HCT116 (cell line): Measurements from ENCODE around the gene JPH3. TPM values are rescaled to one million over a fixed set of nuclear protein-coding genes. Genes with fewer than 3 reads are reported as not detected.

Experiments used
- ATAC-seq: fragments of 200-7000 bp; cut with Tn5 transposase; 2 replicates; pipeline ENCODE4 v1.9.1; 2020; ENCODE audit warnings: mild to moderate bottlenecking, moderate library complexity
- BruUV-seq: library from RNA; stranded (reverse); fragments of 400-500 nt; replicated peaks from 2 replicates; lab custom pipeline; 2021; lab: Mats Ljungman, UMichigan
- CTCF ChIA-PET: fragments of 300-600 bp; sonication (Branson Sonifier 250); formaldehyde crosslinking; loops from one replicate; lab custom pipeline; 2021; ENCODE audit warnings: antibody characterized with exemption; lab: Charles Lee
- POLR2A ChIA-PET: fragments of 300-600, 350-600 bp; sonication (Branson Sonifier 250); formaldehyde crosslinking; loops from one replicate; lab custom pipeline; 2021; ENCODE audit warnings: antibody characterized with exemption; lab: Charles Lee
- RAD21 ChIA-PET, 2 experiments: fragments of 300-600 bp; sonication (Branson Sonifier 250); formaldehyde crosslinking; loops; one replicate each; lab custom pipeline; 2023; ENCODE audit warnings: low total read pairs in 2 of 2; ENCODE audit not compliant: uncharacterized antibody in 2 of 2, unreplicated experiment in 2 of 2, low non-redundant PET in 1 of 2; lab: Charles Lee
- DNase-seq: peaks from one replicate; pipeline ENCODE4 v3.0.0-alpha.2; 2010; ENCODE audit warnings: low read depth, low spot score
- H2AFZ ChIP-seq: fragments of 200-600 bp; shearing (Covaris generic), sonication (generic); 2 replicates; pipeline ENCODE4 v1.6.1; 2017; ENCODE audit warnings: low read depth, mixed run types, mixed read lengths, antibody characterized with exemption, low read length; ENCODE audit not compliant: poor library complexity, severe bottlenecking
- H3K27ac ChIP-seq: 2 replicates; pipeline ENCODE4 v1.5.1; 2012; ENCODE audit warnings: low read depth, low read length
- H3K27me3 ChIP-seq: fragments of 200-600 bp; sonication (generic); 2 replicates; pipeline ENCODE4 v1.6.1; 2016; ENCODE audit warnings: mixed run types, low read length, mixed read lengths; ENCODE audit not compliant: insufficient read depth
- H3K36me3 ChIP-seq, 2 experiments: fragments of 200-500 bp in 1 of 2; fragments of 200-600 bp in 1 of 2; sonication (Bioruptor generic) in 1 of 2; sonication (generic) in 1 of 2; 2 replicates each; pipeline versions ENCODE4 v1.5.1 to v1.6.1; 2014 to 2016; ENCODE audit warnings: low read length in 2 of 2, inconsistent platforms in 1 of 2, mixed read lengths in 1 of 2, mixed run types in 1 of 2; ENCODE audit not compliant: insufficient read depth in 2 of 2, control insufficient read depth in 1 of 2
- H3K4me1 ChIP-seq, 2 experiments: fragments of 200-600 bp in 1 of 2; sonication (generic) in 1 of 2; 2 replicates each; pipeline versions ENCODE4 v1.5.1 to v1.6.1; 2012 to 2017; ENCODE audit warnings: low read length in 2 of 2, inconsistent platforms in 1 of 2, mild to moderate bottlenecking in 1 of 2, mixed read lengths in 1 of 2, mixed run types in 1 of 2, moderate library complexity in 1 of 2; ENCODE audit not compliant: insufficient read depth in 2 of 2, control insufficient read depth in 1 of 2
- H3K4me2 ChIP-seq: fragments of 200-600 bp; sonication (generic); 2 replicates; pipeline ENCODE4 v1.6.1; 2017; ENCODE audit warnings: mixed run types, low read length, mixed read lengths
- H3K4me3 ChIP-seq, 2 experiments: fragments of 200-600 bp in 1 of 2; sonication (generic) in 1 of 2; replicated peaks in 1 of 2; 2 replicates each; pipeline ENCODE4 v1.5.1; 2011 to 2016; ENCODE audit warnings: low read length in 2 of 2, control low read depth in 1 of 2, low read depth in 1 of 2, mild to moderate bottlenecking in 1 of 2, mixed read lengths in 1 of 2, mixed run types in 1 of 2
- H3K79me2 ChIP-seq: fragments of 200-600 bp; sonication (generic); 2 replicates; pipeline ENCODE4 v1.6.1; 2017; ENCODE audit warnings: mild to moderate bottlenecking, mixed run types, low read length, moderate library complexity, mixed read lengths; ENCODE audit not compliant: insufficient read depth
- H3K9ac ChIP-seq: fragments of 200-600 bp; sonication (generic); 2 replicates; pipeline ENCODE4 v1.6.1; 2016; ENCODE audit warnings: low read length, mixed read lengths
- H3K9me2 ChIP-seq: fragments of 200-600 bp; sonication (generic), shearing (Covaris generic); 2 replicates; pipeline ENCODE4 v1.6.1; 2017; ENCODE audit warnings: mixed run types, mild to moderate bottlenecking, moderate library complexity; ENCODE audit not compliant: insufficient read depth
- H3K9me3 ChIP-seq, 2 experiments: fragments of 200-500 bp in 1 of 2; fragments of 200-600 bp in 1 of 2; sonication (Bioruptor generic) in 1 of 2; sonication (generic) in 1 of 2; 2 replicates each; pipeline ENCODE4 v1.6.1; 2014 to 2017; ENCODE audit warnings: low read length in 2 of 2, mixed read lengths in 2 of 2, inconsistent platforms in 1 of 2, low read depth in 1 of 2, mild to moderate bottlenecking in 1 of 2, mixed run types in 1 of 2, moderate library complexity in 1 of 2; ENCODE audit not compliant: control insufficient read depth in 1 of 2, insufficient read depth in 1 of 2
- H4K20me1 ChIP-seq: fragments of 200-600 bp; sonication (generic), shearing (Covaris generic); 2 replicates; pipeline ENCODE4 v1.6.1; 2017; ENCODE audit warnings: mixed run types, mild to moderate bottlenecking, moderate library complexity; ENCODE audit not compliant: insufficient read depth
- ATF3 ChIP-seq: IDR thresholded peaks from 2 replicates; pipeline ENCODE4 v1.6.1; 2012
- CEBPB ChIP-seq: IDR thresholded peaks from 2 replicates; pipeline ENCODE4 v1.6.1; 2012; ENCODE audit warnings: low read depth
- EGR1 ChIP-seq: IDR thresholded peaks from 2 replicates; pipeline ENCODE4 v1.6.1; 2012; ENCODE audit warnings: low read depth
- ELF1 ChIP-seq: IDR thresholded peaks from 2 replicates; pipeline ENCODE4 v1.6.1; 2012; ENCODE audit warnings: low read depth, borderline replicate concordance
- EZH2 ChIP-seq: fragments of 200-600 bp; sonication (generic); IDR thresholded peaks from 2 replicates; pipeline ENCODE4 v1.6.1; 2017; ENCODE audit warnings: antibody characterized with exemption, mixed run types
- EZH2phosphoT487 ChIP-seq: fragments of 200-600 bp; IDR thresholded peaks from 2 replicates; pipeline ENCODE4 v1.6.1; 2018; ENCODE audit warnings: antibody characterized with exemption, borderline replicate concordance
- FOSL1 ChIP-seq: IDR thresholded peaks from 2 replicates; pipeline ENCODE4 v1.6.1; 2012; ENCODE audit warnings: low read depth
- JUND ChIP-seq: IDR thresholded peaks from 2 replicates; pipeline ENCODE4 v1.6.1; 2012
- MAX ChIP-seq: IDR thresholded peaks from 2 replicates; pipeline ENCODE4 v1.6.1; 2012
- POLR2A ChIP-seq: IDR thresholded peaks from 2 replicates; pipeline ENCODE4 v1.7.0; 2011; ENCODE audit warnings: borderline replicate concordance; ENCODE audit not compliant: insufficient read depth, insufficient read length; ENCODE audit errors: extremely low read depth
- POLR2AphosphoS5 ChIP-seq: IDR thresholded peaks from 2 replicates; pipeline ENCODE4 v1.6.1; 2011; ENCODE audit warnings: mild to moderate bottlenecking, low read depth, low read length, moderate library complexity
- RAD21 ChIP-seq: IDR thresholded peaks from 2 replicates; pipeline ENCODE4 v1.6.1; 2012; ENCODE audit warnings: low read depth, mild to moderate bottlenecking
- REST ChIP-seq: IDR thresholded peaks from 2 replicates; pipeline ENCODE4 v1.6.1; 2012; ENCODE audit warnings: low read depth
- SIN3A ChIP-seq: IDR thresholded peaks from 2 replicates; pipeline ENCODE4 v1.6.1; 2012; ENCODE audit warnings: low read depth
- SP1 ChIP-seq: IDR thresholded peaks from 2 replicates; pipeline ENCODE4 v1.6.1; 2012; ENCODE audit warnings: low read depth
- SRF ChIP-seq: IDR thresholded peaks from 2 replicates; pipeline ENCODE4 v1.6.1; 2012; ENCODE audit warnings: low read depth
- TCF7L2 ChIP-seq: IDR thresholded peaks from 2 replicates; pipeline ENCODE4 v1.7.0; 2011; ENCODE audit warnings: borderline replicate concordance, inconsistent platforms; ENCODE audit not compliant: insufficient read depth, insufficient read length; ENCODE audit errors: extremely low read depth
- ZFX ChIP-seq: fragments of 450-650 bp; IDR thresholded peaks from 2 replicates; pipeline ENCODE4 v1.6.1; 2017
- ZNF274 ChIP-seq: fragments of 200-500 bp; sonication (Bioruptor generic); IDR thresholded peaks from 2 replicates; pipeline ENCODE4 v1.6.1; 2014; ENCODE audit warnings: mild to moderate bottlenecking, low read depth, low read length, inconsistent platforms
- intact Hi-C: fragments of 100-400 bp; cut with micrococcal nuclease; formaldehyde crosslinking; loops from 2 replicates; pipeline ENCODE4 v1.10.0; 2022
- total RNA-seq: library from RNA; stranded (reverse); gene quantifications from one replicate; pipeline ENCODE4 v1.2.1, GENCODE V29; 2021; ENCODE audit not compliant: unreplicated experiment
- TF ChIP-seq, protein P1 (sequence below), 3 experiments: fragments of 200-600 bp in 1 of 3; sonication (generic) in 1 of 3; IDR thresholded peaks in 2 of 3; conservative IDR thresholded peaks in 1 of 3; 2 replicates each; pipeline ENCODE4 v1.5.1; 2012 to 2017; ENCODE audit warnings: low read depth in 2 of 3, low read length in 2 of 3, antibody characterized with exemption in 1 of 3, borderline replicate concordance in 1 of 3, control low read depth in 1 of 3, mild to moderate bottlenecking in 1 of 3, mixed read lengths in 1 of 3, mixed run types in 1 of 3, moderate library complexity in 1 of 3; ENCODE audit not compliant: insufficient read depth in 1 of 3

Gene JPH3
- total RNA-seq, 1 experiment from 2014 or later = 0.10 TPM

DNA sequence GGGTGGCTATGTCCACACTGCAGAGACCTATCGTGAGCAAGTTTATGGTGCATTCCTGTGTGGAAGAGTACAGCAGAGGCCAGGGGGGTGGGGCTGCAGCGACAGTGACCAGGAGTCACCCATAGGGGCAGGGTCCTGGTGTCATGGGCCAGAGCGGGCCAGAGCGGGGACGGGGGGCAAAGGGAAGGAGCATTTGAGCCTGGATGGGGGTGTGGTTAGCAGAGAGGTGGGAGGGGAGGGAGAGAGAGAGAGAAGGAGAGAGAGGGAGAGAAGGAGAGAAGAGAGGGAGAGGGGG, 17.8 kb downstream of the JPH3 start (continued):
- TF ChIP-seq ZFX = no peak
- TF ChIP-seq POLR2AphosphoS5 = no peak
- TF ChIP-seq POLR2A = no peak
- TF ChIP-seq SP1 = no peak
- no peak for TF ChIP-seq JUND
- TF ChIP-seq MAX = no peak
- no peak for TF ChIP-seq ELF1
- no peak for TF ChIP-seq SRF
- no peak for TF ChIP-seq RAD21
- TF ChIP-seq, all 23 proteins: peak for 0

DNA sequence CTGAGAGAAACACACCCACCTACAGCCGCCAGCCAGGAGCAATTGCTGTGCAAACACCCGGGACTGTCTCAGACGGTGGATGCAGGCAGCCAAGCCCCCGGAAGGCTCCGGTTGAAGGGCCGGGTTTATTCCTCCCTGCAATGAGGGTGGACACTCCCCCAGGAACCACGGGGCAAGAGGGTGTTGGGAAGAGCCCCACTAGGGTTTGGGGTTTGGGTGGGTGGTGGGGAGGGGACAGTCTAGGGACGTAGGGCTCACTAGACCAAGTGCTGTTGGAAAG, 19.2 kb downstream of the JPH3 start:
- TF ChIP-seq SIN3A (no peak), REST (no peak), EZH2 (no peak), FOSL1 (no peak), ZNF274 (no peak), RAD21 (no peak), POLR2AphosphoS5 (no peak), JUND (no peak), EGR1 (no peak), EZH2phosphoT487 (no peak), SP1 (no peak), CEBPB (no peak), SRF (no peak), POLR2A (no peak), ATF3 (no peak), TCF7L2 (no peak)
- TF ChIP-seq, protein P1, sequence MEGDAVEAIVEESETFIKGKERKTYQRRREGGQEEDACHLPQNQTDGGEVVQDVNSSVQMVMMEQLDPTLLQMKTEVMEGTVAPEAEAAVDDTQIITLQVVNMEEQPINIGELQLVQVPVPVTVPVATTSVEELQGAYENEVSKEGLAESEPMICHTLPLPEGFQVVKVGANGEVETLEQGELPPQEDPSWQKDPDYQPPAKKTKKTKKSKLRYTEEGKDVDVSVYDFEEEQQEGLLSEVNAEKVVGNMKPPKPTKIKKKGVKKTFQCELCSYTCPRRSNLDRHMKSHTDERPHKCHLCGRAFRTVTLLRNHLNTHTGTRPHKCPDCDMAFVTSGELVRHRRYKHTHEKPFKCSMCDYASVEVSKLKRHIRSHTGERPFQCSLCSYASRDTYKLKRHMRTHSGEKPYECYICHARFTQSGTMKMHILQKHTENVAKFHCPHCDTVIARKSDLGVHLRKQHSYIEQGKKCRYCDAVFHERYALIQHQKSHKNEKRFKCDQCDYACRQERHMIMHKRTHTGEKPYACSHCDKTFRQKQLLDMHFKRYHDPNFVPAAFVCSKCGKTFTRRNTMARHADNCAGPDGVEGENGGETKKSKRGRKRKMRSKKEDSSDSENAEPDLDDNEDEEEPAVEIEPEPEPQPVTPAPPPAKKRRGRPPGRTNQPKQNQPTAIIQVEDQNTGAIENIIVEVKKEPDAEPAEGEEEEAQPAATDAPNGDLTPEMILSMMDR (IDR thresholded peaks at IDR 0.05 in 2 of 3, conservative IDR thresholded peaks at IDR 0.05 in 1 of 3; ENCODE audit: borderline replicate concordance in 1 of 3, insufficient read depth in 1 of 3, low read depth in 2 of 3, low read length in 2 of 3) = no peak
- Histone ChIP-seq H3K9ac (no peak overlapping the region), H3K9me2 (no peaks in the 10 kb centered on the region), H3K27me3 (no peaks in the 10 kb centered on the region), H3K4me3 (no peak overlapping the region), H3K36me3 (no peaks in the 10 kb centered on the region), H3K27ac (no peak overlapping the region), H3K4me2 (no peak overlapping the region), H3K9me3 (no peaks in the 10 kb centered on the region), H2AFZ (no peak overlapping the region), H4K20me1 (no peaks in the 10 kb centered on the region), H3K79me2 (no peaks in the 10 kb centered on the region), H3K4me1 (peaks cover 0 to 4% of the 10 kb centered on the region in 2 experiments; a peak in 2 of 4 replicates)
- no TSS peak for BruUV-seq
- ChIA-PET RAD21 (no interaction called here), POLR2A (no interaction called here), CTCF (interaction anchor here (1.5 kb wide), 1 partner anchor 14 kb away, joined by 3 read pairs; no protein-coding TSS in a partner anchor)
- ATAC-seq (no peak), DNase-seq (no peak)
- intact Hi-C loops = no loop called here
